Progenitor cell of endocrine pancreas (in vitro differentiated cells): ENCODE results near the gene PDE11A. TPM values are rescaled to one million over a fixed set of nuclear protein-coding genes. Genes with fewer than 3 reads are reported as not detected.

Experiments
- DNase-seq: peaks from one replicate; pipeline ENCODE4 v3.0.0; 2021; ENCODE audit warnings: low spot score; ENCODE audit not compliant: unreplicated experiment
- H3K27ac Mint-ChIP-seq: 2 replicates; pipeline ENCODE4 v1.8.0; 2021; ENCODE audit warnings: mild to moderate bottlenecking, moderate library complexity, mixed read lengths
- H3K27me3 Mint-ChIP-seq: 2 replicates; pipeline ENCODE4 v1.8.0; 2021; ENCODE audit warnings: mixed read lengths
- H3K36me3 Mint-ChIP-seq: 2 replicates; pipeline ENCODE4 v1.8.0; 2022; ENCODE audit warnings: mixed read lengths; ENCODE audit not compliant: insufficient read depth
- H3K4me1 Mint-ChIP-seq: 2 replicates; pipeline ENCODE4 v1.8.0; 2021; ENCODE audit warnings: low read depth, mixed read lengths
- H3K4me3 Mint-ChIP-seq: 2 replicates; pipeline ENCODE4 v1.8.0; 2021; ENCODE audit warnings: low read depth, mild to moderate bottlenecking, moderate library complexity, mixed read lengths
- H3K9me3 Mint-ChIP-seq: 2 replicates; pipeline ENCODE4 v1.8.0; 2021; ENCODE audit warnings: low read depth, mixed read lengths
- total RNA-seq: library from RNA; stranded (reverse); gene quantifications from 2 replicates; pipeline ENCODE4 v1.2.1, GENCODE V29; 2021
- TF ChIP-seq, protein P1 (sequence below): fragments of 200-600 bp; sonication (generic); IDR thresholded peaks from one replicate; pipeline ENCODE4 v1.5.0; 2021; ENCODE audit warnings: antibody characterized with exemption, mild to moderate bottlenecking; ENCODE audit not compliant: unreplicated experiment

PDE11A gene
- total RNA-seq, 1 donor from 2014 or later, result 54.8 TPM

DNA sequence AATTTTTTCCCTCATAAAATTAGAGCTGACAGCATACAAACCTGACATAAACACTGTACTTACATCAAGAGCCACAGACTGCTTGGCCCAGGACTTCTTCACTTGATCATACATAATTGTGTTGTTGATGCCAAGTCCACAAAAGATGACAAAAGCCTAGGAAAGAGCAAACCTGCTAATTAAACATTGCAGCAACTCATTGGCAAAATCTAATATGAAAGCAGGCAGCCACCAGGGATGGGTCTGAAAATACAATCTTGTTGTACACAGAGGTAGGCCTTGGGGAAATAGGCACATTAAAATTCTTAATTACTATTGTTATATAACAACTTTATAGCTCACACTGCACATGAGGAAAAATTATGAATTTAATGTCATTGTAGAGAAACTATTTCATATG lies 255.8 kb downstream of the PDE11A start:
- H3K36me3 Mint-ChIP-seq, result no peaks in the 10 kb centered on the region
- no peak overlapping the region for H3K4me3 Mint-ChIP-seq
- H3K27ac Mint-ChIP-seq, result no peak overlapping the region
- TF ChIP-seq, protein P1, sequence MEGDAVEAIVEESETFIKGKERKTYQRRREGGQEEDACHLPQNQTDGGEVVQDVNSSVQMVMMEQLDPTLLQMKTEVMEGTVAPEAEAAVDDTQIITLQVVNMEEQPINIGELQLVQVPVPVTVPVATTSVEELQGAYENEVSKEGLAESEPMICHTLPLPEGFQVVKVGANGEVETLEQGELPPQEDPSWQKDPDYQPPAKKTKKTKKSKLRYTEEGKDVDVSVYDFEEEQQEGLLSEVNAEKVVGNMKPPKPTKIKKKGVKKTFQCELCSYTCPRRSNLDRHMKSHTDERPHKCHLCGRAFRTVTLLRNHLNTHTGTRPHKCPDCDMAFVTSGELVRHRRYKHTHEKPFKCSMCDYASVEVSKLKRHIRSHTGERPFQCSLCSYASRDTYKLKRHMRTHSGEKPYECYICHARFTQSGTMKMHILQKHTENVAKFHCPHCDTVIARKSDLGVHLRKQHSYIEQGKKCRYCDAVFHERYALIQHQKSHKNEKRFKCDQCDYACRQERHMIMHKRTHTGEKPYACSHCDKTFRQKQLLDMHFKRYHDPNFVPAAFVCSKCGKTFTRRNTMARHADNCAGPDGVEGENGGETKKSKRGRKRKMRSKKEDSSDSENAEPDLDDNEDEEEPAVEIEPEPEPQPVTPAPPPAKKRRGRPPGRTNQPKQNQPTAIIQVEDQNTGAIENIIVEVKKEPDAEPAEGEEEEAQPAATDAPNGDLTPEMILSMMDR, result no peak
- H3K27me3 Mint-ChIP-seq, result no peaks in the 10 kb centered on the region
- peaks cover 5% of the 10 kb centered on the region for H3K9me3 Mint-ChIP-seq
- H3K4me1 Mint-ChIP-seq, result no peaks in the 10 kb centered on the region
- no peak for DNase-seq

- Mint-ChIP-seq H3K27me3 (no peaks in the 10 kb centered on the region), H3K27ac (no peak overlapping the region), H3K36me3 (no peaks in the 10 kb centered on the region), H3K4me1 (no peaks in the 10 kb centered on the region), H3K9me3 (peaks cover 5% of the 10 kb centered on the region), H3K4me3 (no peak overlapping the region)
- DNase-seq, result no peak
- TF ChIP-seq, protein P1, result no peak
Measured at GRCh38 chr2:177812713-177813396, 259.7 kb downstream of the PDE11A start.

- no peak overlapping the region for H3K4me3 Mint-ChIP-seq
- H3K4me1 Mint-ChIP-seq, result no peaks in the 10 kb centered on the region
- no peak for DNase-seq
- no peak overlapping the region for H3K27ac Mint-ChIP-seq
- TF ChIP-seq, protein P1, result no peak
- H3K36me3 Mint-ChIP-seq, result no peaks in the 10 kb centered on the region
- peaks cover 8% of the 10 kb centered on the region for H3K9me3 Mint-ChIP-seq
- no peaks in the 10 kb centered on the region for H3K27me3 Mint-ChIP-seq
Measured at GRCh38 chr2:177810906-177811305, 261.7 kb downstream of the PDE11A start.

GRCh38 chr2:177808984-177809809 lies 263.4 kb downstream of the PDE11A start:
- no peaks in the 10 kb centered on the region for H3K27me3 Mint-ChIP-seq
- H3K36me3 Mint-ChIP-seq, result no peaks in the 10 kb centered on the region
- H3K9me3 Mint-ChIP-seq, result peaks cover 8% of the 10 kb centered on the region
- H3K4me1 Mint-ChIP-seq, result no peaks in the 10 kb centered on the region
- TF ChIP-seq, protein P1, result no peak
- no peak overlapping the region for H3K27ac Mint-ChIP-seq
- DNase-seq, result no peak
- H3K4me3 Mint-ChIP-seq, result no peak overlapping the region

GRCh38 chr2:177806025-177806424 lies 266.6 kb downstream of the PDE11A start:
- Mint-ChIP-seq H3K4me3 (no peak overlapping the region), H3K36me3 (no peaks in the 10 kb centered on the region), H3K27me3 (no peaks in the 10 kb centered on the region), H3K27ac (no peak overlapping the region), H3K9me3 (peaks cover 3% of the 10 kb centered on the region), H3K4me1 (no peaks in the 10 kb centered on the region)
- no peak for DNase-seq
- TF ChIP-seq, protein P1, result no peak
